Lower lobe of right lung (tissue), 2 donors: ENCODE results near the gene PDE4D. TPM values are rescaled to one million over a fixed set of nuclear protein-coding genes. Genes with fewer than 3 reads are reported as not detected.
A peak's percentile ranks its signal among the peaks of the same experiment; 100 is the strongest.

Experiments used
- ATAC-seq, 2 donors: fragments of 200-7000 bp; cut with Tn5 transposase; one replicate each; pipeline ENCODE4 v1.9.1; 2020 to 2022; ENCODE audit warnings: mild to moderate bottlenecking in 2 of 2, moderate library complexity in 2 of 2
- DNase-seq: peaks from one replicate; pipeline ENCODE4 v3.0.0-alpha.2; 2020
- H3K27ac ChIP-seq: fragments of 200-600 bp; one replicate; pipeline ENCODE4 v1.8.0; 2022
- H3K27me3 ChIP-seq: fragments of 200-600 bp; one replicate; pipeline ENCODE4 v1.8.0; 2022; ENCODE audit warnings: low read depth
- H3K36me3 ChIP-seq: fragments of 200-600 bp; one replicate; pipeline ENCODE4 v1.8.0; 2022; ENCODE audit warnings: mild to moderate bottlenecking
- H3K4me1 ChIP-seq: fragments of 200-600 bp; one replicate; pipeline ENCODE4 v1.8.0; 2022
- H3K4me3 ChIP-seq: fragments of 200-600 bp; one replicate; pipeline ENCODE4 v1.8.0; 2022; ENCODE audit warnings: mild to moderate bottlenecking
- H3K9me3 ChIP-seq: fragments of 200-600 bp; one replicate; pipeline ENCODE4 v1.8.0; 2022
- CTCF ChIP-seq: fragments of 200-600 bp; IDR thresholded peaks from one replicate; pipeline ENCODE4 v1.8.0; 2022; ENCODE audit warnings: antibody characterized with exemption, mild to moderate bottlenecking
- intact Hi-C: fragments of 100-400 bp; cut with DNase I; formaldehyde crosslinking; loops from one replicate; pipeline ENCODE4 v1.11.0; 2022
- total RNA-seq: library from RNA; stranded (reverse); fragmentation: NEBNext Ultra II Directional; extraction: Animal tissue kit (Norgen Biotek cat#: 25700); gene quantifications from one replicate; pipeline ENCODE4 v1.2.1, GENCODE V29; 2021
- donor health status: DM: no; HTN: yes; CAD: no; lungs with severe emphysema.

The PDE4D gene
- total RNA-seq, 1 donor from 2014 or later: 71.3 TPM

GRCh38 chr5:59187857-59188256, 705.7 kb downstream of the PDE4D start:
- no peaks in the 10 kb centered on the region for H3K9me3 ChIP-seq
- intact Hi-C loops: loop anchor here (5.0 kb wide), 2 partner anchors 179 to 194 kb away; no protein-coding TSS in a partner anchor
- H3K4me3 ChIP-seq: peak overlapping the region; percentile 31
- no peak overlapping the region for H3K27ac ChIP-seq
- H3K4me1 ChIP-seq: peaks cover 10% of the 10 kb centered on the region
- no peaks in the 10 kb centered on the region for H3K36me3 ChIP-seq
- no peak for ATAC-seq
- no peak for TF ChIP-seq CTCF
- DNase-seq: no peak
- H3K27me3 ChIP-seq: no peaks in the 10 kb centered on the region

- no peak overlapping the region for H3K27ac ChIP-seq
- H3K36me3 ChIP-seq: no peaks in the 10 kb centered on the region
- DNase-seq (no peak), ATAC-seq (no peak)
- intact Hi-C loops: loop anchor here (5.0 kb wide), 2 partner anchors 181 to 196 kb away; no protein-coding TSS in a partner anchor
- no peaks in the 10 kb centered on the region for H3K9me3 ChIP-seq
- no peak for TF ChIP-seq CTCF
- no peaks in the 10 kb centered on the region for H3K27me3 ChIP-seq
- peaks cover 10% of the 10 kb centered on the region for H3K4me1 ChIP-seq
- H3K4me3 ChIP-seq: no peak overlapping the region
These were observed 706.9 kb downstream of the PDE4D start for GRCh38 chr5:59186623-59187022.

- intact Hi-C loops: loop anchor here (5.0 kb wide), 2 partner anchors 181 to 196 kb away; no protein-coding TSS in a partner anchor
- no peak for TF ChIP-seq CTCF
- no peaks in the 10 kb centered on the region for H3K27me3 ChIP-seq
These were observed 707.7 kb downstream of the PDE4D start for GRCh38 chr5:59185757-59186385.

GRCh38 chr5:59184769-59185168, 708.8 kb downstream of the PDE4D start:
- intact Hi-C loops: loop anchor here (5.0 kb wide), 2 partner anchors 183 to 198 kb away; no protein-coding TSS in a partner anchor
- no peak for ATAC-seq

More at GRCh38 chr5:59185757-59186385, 707.7 kb downstream of the PDE4D start:
- Histone ChIP-seq H3K4me3 (no peak overlapping the region), H3K27ac (no peak overlapping the region), H3K9me3 (no peaks in the 10 kb centered on the region), H3K4me1 (peaks cover 10% of the 10 kb centered on the region), H3K36me3 (no peaks in the 10 kb centered on the region)
- no peak for ATAC-seq
- no peak for DNase-seq

GRCh38 chr5:59182760-59183159, 710.8 kb downstream of the PDE4D start:
- ATAC-seq: no peak
- intact Hi-C loops: no loop called here

More at GRCh38 chr5:59184769-59185168, 708.8 kb downstream of the PDE4D start:
- no peaks in the 10 kb centered on the region for H3K36me3 ChIP-seq
- no peak for TF ChIP-seq CTCF
- H3K27me3 ChIP-seq: no peaks in the 10 kb centered on the region
- no peak overlapping the region for H3K27ac ChIP-seq
- H3K4me1 ChIP-seq: peaks cover 10% of the 10 kb centered on the region
- DNase-seq: no peak
- no peaks in the 10 kb centered on the region for H3K9me3 ChIP-seq
- no peak overlapping the region for H3K4me3 ChIP-seq

More at GRCh38 chr5:59182760-59183159, 710.8 kb downstream of the PDE4D start:
- no peak for DNase-seq
- no peaks in the 10 kb centered on the region for H3K9me3 ChIP-seq
- H3K27me3 ChIP-seq: no peaks in the 10 kb centered on the region
- no peaks in the 10 kb centered on the region for H3K36me3 ChIP-seq
- no peak overlapping the region for H3K27ac ChIP-seq
- H3K4me1 ChIP-seq: no peaks in the 10 kb centered on the region
- no peak overlapping the region for H3K4me3 ChIP-seq
- no peak for TF ChIP-seq CTCF
